Neural cell (in vitro differentiated cells): ENCODE measurements around the gene FLT1.

ENCODE experiments used
- RAD21 ChIP-seq: fragments of 450-650 bp; conservative IDR thresholded peaks from 2 replicates; pipeline ENCODE4 v1.6.1; 2014; ENCODE audit warnings: antibody characterized with exemption, mild to moderate bottlenecking, moderate library complexity
- SMC3 ChIP-seq: fragments of 450-650 bp; conservative IDR thresholded peaks from 2 replicates; pipeline ENCODE4 v1.6.1; 2014; ENCODE audit warnings: antibody characterized with exemption, mild to moderate bottlenecking, moderate library complexity; ENCODE audit not compliant: poor library complexity
- TF ChIP-seq, protein P1 (sequence below): fragments of 450-650 bp; IDR thresholded peaks from 2 replicates; pipeline ENCODE4 v1.5.1; 2014; ENCODE audit warnings: antibody characterized with exemption, mild to moderate bottlenecking, moderate library complexity; ENCODE audit not compliant: poor library complexity, severe bottlenecking

DNA sequence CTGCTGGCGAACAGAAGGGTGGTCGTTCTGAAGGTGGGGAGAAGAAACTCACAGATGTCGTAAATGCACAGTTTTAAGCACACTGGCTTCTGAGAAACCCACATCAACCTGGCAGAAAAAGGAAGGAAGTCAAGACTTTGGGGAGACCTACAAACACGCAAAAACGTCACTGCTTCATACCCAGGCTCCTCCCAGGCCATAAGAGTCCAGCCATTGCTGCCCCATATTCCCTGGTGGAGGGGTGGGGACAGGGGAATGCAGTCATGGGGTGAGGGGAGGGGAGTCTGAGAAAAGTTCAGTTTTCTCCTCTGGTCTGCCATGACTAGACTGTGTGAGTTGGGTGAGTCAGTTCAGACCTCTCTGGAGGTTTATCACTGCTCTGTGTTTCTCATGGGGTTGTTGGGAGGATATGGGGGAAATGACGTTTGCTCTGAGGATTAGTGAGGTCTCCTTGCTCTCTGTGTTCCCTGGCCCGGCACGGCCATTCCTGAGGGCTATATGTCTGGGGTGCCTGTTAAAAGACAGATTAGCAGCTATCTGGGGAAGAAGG lies 139.0 kb downstream of the FLT1 start:
- TF ChIP-seq, protein P1, sequence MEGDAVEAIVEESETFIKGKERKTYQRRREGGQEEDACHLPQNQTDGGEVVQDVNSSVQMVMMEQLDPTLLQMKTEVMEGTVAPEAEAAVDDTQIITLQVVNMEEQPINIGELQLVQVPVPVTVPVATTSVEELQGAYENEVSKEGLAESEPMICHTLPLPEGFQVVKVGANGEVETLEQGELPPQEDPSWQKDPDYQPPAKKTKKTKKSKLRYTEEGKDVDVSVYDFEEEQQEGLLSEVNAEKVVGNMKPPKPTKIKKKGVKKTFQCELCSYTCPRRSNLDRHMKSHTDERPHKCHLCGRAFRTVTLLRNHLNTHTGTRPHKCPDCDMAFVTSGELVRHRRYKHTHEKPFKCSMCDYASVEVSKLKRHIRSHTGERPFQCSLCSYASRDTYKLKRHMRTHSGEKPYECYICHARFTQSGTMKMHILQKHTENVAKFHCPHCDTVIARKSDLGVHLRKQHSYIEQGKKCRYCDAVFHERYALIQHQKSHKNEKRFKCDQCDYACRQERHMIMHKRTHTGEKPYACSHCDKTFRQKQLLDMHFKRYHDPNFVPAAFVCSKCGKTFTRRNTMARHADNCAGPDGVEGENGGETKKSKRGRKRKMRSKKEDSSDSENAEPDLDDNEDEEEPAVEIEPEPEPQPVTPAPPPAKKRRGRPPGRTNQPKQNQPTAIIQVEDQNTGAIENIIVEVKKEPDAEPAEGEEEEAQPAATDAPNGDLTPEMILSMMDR = no peak
- TF ChIP-seq SMC3 = no peak
- TF ChIP-seq RAD21 = no peak
